Measurements from ENCODE around the gene EXD3.
A peak's percentile ranks its signal among the peaks of the same experiment; 100 is the strongest.

Gene EXD3

DNA sequence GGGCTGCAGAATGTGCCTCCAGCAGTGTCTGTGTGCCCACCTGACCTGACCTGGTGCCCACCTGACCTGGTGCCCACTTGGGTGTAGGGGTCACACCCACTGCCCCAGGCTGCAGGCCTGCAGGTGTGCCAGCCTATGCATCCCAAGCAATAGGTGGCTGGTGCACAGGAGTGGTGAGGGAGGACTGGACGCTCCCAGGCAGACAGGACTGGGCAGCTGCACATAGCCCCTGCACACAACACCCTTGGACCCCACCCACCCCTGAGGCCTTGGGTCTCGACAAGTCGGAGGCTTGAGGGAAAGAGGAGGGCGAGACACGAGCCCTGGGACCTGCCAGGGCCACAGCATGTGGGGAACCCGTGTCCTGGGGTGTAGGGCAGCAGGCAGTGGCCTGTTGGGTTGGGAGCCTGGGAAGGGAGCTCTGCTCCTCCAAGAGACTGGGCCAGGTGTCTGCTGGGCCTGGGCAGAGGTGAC is 110.1 kb downstream of the EXD3 start:
- DNase-seq = no peak
- TF ChIP-seq GATA1 (IDR thresholded peaks at IDR 0.05; ENCODE audit: low read depth, low read length) (no peak), POLR2A (IDR thresholded peaks at IDR 0.05; ENCODE audit: low read length) (no peak)

GRCh38 chr9:137311986-137312851 is 110.7 kb downstream of the EXD3 start:
- DNase-seq = no peak
- TF ChIP-seq GATA1 (IDR thresholded peaks at IDR 0.05; ENCODE audit: low read depth, low read length) (no peak), POLR2A (IDR thresholded peaks at IDR 0.05; ENCODE audit: low read length) (no peak)

DNA sequence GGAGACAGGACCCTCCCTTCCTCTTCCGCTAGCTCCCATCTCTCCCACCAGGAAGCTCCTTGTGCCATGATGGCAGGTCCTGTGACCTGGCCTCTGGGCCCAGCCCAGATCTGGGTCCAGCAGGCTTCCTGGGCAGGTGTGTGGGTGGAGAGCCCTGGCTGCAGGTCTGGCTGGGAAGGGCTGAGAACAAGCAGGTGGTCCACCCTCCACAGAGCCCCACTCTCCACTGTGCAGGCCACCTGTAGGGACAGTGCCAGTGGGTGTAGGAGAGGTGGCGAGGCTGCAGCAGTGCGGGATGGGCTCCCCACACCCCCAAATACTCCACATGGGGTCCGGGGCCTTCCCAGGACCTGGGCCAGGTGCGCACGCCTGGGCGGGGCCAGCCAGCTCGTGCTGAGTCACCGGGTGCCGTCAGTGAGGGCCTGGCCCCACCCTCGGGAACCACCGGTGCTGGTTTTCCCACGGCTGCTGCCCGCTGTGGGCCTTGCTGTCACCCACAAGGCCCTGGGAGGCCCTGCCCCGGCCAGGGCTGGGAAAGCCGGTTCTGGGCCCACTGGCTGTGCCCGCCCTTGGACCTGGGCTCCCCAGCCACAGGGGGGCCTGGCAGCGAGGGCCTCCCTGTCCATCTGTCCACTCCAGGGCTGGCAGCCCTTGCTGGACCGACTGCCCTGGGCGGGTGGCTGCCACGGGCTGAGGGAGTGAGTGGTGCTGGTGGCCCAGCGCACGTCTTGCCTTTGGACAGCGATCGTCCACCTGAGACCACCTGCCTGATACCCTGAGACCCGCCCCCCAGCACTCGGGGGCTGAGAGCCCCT is 111.6 kb downstream of the EXD3 start:
- DNase-seq = peak in 1 of 2 experiments; percentile 22
- no peak for TF ChIP-seq POLR2A (IDR thresholded peaks at IDR 0.05; ENCODE audit: low read length)
- no peak for TF ChIP-seq GATA1 (IDR thresholded peaks at IDR 0.05; ENCODE audit: low read depth, low read length)

- DNase-seq = no peak
- TF ChIP-seq POLR2A (IDR thresholded peaks at IDR 0.05; ENCODE audit: low read length) (no peak), GATA1 (IDR thresholded peaks at IDR 0.05; ENCODE audit: low read depth, low read length) (no peak)
These were observed 112.5 kb downstream of the EXD3 start for GRCh38 chr9:137310189-137311052.

- no peak for DNase-seq
- TF ChIP-seq POLR2A (IDR thresholded peaks at IDR 0.05; ENCODE audit: low read length) = no peak
- no peak for TF ChIP-seq GATA1 (IDR thresholded peaks at IDR 0.05; ENCODE audit: low read depth, low read length)
These were observed 113.4 kb downstream of the EXD3 start for GRCh38 chr9:137309368-137310188.

GRCh38 chr9:137308057-137308619 is 114.8 kb downstream of the EXD3 start:
- TF ChIP-seq GATA1 (IDR thresholded peaks at IDR 0.05; ENCODE audit: low read depth, low read length) = no peak
- TF ChIP-seq POLR2A (IDR thresholded peaks at IDR 0.05; ENCODE audit: low read length) = no peak
- DNase-seq = no peak

DNA sequence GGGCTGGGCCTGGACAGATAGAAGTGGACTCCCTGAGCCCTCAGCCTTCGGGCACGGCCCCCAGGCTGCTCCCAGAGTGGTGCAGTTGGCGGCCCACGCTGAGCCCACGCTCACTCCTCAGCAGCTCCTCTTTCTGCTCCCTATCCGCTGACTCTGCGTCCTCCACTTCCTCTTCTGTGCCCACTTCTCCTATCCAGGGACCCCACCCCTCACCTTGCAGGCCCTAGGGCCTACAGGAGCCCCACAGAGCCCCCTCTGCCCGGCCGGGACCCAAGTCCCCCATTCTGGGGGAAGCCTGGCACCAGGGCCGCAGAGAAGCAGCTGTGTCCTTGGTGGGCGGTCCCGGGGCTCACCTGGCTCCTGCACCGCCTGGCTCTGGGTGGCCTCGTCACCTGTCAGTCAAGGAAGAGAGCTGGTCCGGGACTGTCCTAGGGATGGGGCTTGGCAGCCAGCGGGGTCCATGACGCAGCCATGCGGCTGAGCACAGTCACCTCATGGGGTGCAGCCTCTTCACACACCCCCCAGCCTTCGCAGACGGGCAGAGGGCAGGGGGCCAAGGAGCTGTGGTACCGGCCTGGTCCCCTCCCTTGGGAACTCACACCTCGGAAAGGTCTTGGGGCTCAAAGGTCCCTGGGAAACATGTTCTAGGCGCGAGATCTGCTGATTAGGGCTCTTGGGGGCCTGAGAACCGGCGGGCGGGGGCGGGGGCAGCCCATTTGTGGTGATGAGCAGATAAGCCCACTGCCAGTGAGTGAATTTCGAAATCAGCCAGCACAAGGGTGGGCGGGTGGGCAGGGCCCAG is 115.5 kb downstream of the EXD3 start:
- TF ChIP-seq GATA1 (IDR thresholded peaks at IDR 0.05; ENCODE audit: low read depth, low read length) (no peak), POLR2A (IDR thresholded peaks at IDR 0.05; ENCODE audit: low read length) (no peak)
- DNase-seq = peak; percentile 43 to 59

GRCh38 chr9:137306850-137307254 is 116.1 kb downstream of the EXD3 start:
- TF ChIP-seq POLR2A (IDR thresholded peaks at IDR 0.05; ENCODE audit: low read length) (no peak), GATA1 (IDR thresholded peaks at IDR 0.05; ENCODE audit: low read depth, low read length) (no peak)
- no peak for DNase-seq

GRCh38 chr9:137306066-137306849 is 116.7 kb downstream of the EXD3 start:
- no peak for DNase-seq
- TF ChIP-seq POLR2A (IDR thresholded peaks at IDR 0.05; ENCODE audit: low read length) = no peak
- TF ChIP-seq GATA1 (IDR thresholded peaks at IDR 0.05; ENCODE audit: low read depth, low read length) = no peak

DNA sequence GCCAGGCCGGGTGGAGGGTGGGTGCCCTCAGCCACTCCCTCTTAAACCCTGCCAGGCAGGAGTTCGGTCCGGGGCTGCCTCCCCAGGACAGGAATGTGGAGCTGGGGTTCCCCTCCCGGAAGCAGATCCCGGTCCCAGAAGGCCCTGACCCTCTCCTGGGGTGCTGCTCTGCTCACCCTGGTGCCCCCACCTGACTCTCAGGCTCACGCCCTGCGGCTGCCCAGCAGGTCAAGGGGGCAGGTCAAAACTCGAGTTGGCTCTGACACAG is 117.2 kb downstream of the EXD3 start:
- DNase-seq = no peak
- no peak for TF ChIP-seq POLR2A (IDR thresholded peaks at IDR 0.05; ENCODE audit: low read length)

- DNase-seq = peak; percentile 62 to 69
- no peak for TF ChIP-seq GATA1 (IDR thresholded peaks at IDR 0.05; ENCODE audit: low read depth, low read length)
These were observed 117.7 kb downstream of the EXD3 start for GRCh38 chr9:137305060-137305797.
